ENCODE results near the gene TBC1D2.

TBC1D2 gene

GRCh38 chr9:98192503-98193335 is 62.7 kb downstream of the TBC1D2 start, which contains the start of gene CORO2A:
Gene CORO2A (minus strand): TSS chr9:98192637. CDS start chr9:98157660, 34,977 bp downstream.
- FAIRE-seq (no peak), DNase-seq (ENCODE audit: insufficient read length, low spot score) (peak; percentile 54)

DNA sequence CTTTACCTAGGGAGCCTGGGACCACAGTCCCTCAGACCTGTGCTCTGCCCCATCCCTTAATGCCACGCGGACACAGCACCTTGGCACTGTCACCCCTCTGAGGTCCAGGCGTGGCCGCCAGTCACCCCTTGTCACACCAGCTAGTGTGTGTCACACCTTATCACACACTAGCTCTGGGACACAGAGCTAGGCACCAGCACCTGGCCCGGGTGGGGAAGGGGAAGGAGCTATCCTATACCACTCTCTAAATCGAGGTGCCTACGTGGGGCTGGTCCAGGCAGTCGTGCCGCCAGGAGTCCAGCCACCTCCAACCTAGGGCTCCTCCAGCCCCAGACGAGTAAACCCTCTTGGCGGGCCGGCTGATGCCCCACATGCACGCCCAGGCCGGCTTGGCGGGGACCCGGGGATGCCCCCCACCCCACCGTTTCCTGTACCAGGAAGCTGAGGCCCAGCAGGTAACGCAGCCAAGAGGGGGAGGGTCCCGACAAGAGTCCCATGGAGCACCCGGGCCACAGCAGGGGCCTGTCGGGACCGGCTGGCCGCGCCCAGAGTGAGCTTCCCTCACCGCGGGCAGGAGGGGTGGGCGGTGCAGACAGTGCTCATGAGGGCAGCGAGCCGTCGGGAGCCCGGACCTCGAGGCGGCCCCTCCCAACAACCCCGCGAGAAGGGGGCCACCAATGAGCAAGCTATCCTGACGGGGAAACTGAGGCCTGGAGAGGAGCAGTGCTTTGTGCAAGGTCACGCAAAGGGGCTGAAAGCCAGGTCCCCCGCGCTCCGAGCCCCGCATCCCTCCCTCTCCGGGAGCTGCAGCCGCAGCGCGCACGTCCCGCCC is 63.6 kb downstream of the TBC1D2 start:
- no peak for DNase-seq (ENCODE audit: insufficient read length, low spot score)

DNA sequence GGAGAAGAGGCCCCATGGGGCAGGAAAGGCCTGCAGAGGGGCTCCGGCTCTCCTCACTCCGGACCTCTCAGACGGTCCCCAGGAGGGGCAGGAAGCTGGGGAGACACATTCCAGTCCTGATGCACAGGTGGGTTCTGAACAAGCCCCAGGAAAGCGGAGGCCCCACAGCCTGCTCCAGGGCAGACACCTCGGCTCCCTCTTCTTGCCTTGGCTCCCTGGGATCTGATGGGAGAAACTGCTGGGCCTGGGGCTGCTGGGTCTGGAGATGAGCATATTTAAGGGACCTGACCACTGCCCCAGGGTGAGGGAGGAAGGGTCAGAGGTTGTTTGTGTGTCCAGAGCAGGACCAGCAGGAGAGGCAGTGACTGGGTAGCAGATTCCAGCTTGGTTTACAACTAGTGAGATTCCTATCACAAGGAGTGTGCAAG is 64.3 kb downstream of the TBC1D2 start:
- DNase-seq (ENCODE audit: insufficient read length, low spot score) (no peak), FAIRE-seq (no peak)

More for the DNA sequence above, 63.6 kb downstream of the TBC1D2 start:
- FAIRE-seq: no peak

DNA sequence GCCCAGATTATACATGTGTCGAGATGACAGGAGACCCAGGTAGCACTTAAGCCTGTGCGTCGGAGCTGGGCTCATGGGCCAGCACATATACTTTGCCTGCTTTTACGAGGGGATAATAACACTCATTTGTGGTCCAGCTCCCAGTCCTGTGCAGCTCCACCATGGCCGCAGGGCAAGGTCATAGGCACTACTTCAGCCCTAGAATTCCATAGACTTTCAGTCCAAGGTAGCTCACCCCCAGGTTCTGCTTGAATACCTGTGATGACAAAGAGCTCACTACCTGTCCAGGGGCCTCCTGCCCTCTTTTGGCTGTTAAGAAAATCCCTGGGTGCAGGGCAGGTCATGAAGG is 64.7 kb downstream of the TBC1D2 start:
- DNase-seq (ENCODE audit: insufficient read length, low spot score): no peak
- no peak for FAIRE-seq

DNA sequence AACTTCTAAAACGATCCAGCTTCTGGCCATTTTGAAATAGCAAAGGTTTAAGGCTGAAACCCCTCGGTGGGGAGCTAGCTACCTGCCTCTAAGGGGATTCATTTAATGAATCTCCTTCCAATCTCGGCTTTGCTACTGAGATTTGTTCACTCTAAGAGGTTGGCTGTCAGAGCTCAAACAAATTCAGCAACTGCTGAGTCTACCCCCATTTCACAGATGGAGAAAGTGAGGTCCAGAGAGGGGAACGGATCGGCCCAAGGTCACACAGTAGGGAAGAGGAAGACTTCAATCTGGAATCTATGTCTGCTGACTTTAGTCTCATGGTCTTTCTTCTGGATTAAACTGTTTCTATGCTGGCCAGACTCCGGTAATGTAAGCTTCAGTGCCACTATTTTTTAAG is 66.0 kb downstream of the TBC1D2 start:
- FAIRE-seq: no peak
- no peak for DNase-seq (ENCODE audit: insufficient read length, low spot score)

GRCh38 chr9:98187926-98188325 is 67.5 kb downstream of the TBC1D2 start:
- DNase-seq (ENCODE audit: insufficient read length, low spot score) (no peak), FAIRE-seq (no peak)

- no peak for DNase-seq (ENCODE audit: insufficient read length, low spot score)
- no peak for FAIRE-seq
These were observed 69.2 kb downstream of the TBC1D2 start for GRCh38 chr9:98186236-98186635.

GRCh38 chr9:98185611-98186171 is 69.8 kb downstream of the TBC1D2 start:
- FAIRE-seq (no peak), DNase-seq (ENCODE audit: insufficient read length, low spot score) (no peak)

- DNase-seq (ENCODE audit: insufficient read length, low spot score) (no peak), FAIRE-seq (no peak)
These were observed 70.4 kb downstream of the TBC1D2 start for GRCh38 chr9:98185021-98185567.

GRCh38 chr9:98184326-98184725 is 71.1 kb downstream of the TBC1D2 start:
- no peak for FAIRE-seq

DNA sequence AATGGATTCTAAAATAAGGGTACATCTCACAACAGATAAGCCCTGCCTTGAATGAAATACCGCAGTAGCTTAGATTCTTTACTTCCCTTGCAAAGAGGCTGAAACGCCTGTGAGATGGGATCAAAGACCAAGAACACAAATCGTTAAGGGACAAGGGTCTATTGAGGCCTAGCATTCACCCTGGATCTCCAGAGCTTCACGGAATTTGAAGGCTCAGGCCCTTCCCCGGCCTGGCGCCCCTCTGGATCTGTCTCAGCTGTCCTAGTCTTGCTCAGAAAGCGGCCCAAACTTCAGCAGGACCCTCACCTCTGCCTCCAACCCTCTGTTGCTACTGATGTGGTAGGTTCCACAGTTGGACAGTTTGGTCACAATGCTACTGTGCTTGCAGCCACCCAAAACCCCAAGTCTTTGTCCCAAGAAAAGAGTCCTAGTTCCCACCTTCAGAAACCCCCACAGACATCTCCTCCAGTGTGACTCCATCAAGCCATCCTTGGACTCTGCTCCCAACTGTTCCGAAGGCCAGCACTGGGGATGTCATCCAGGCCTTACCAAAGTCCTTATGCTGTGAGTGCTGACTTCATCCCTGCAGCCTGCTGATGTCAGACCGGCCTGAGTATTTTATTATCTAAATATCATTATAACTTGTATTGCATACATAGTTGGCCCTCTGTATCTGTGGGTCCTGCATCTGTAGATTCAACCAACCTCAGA is 72.4 kb downstream of the TBC1D2 start:
- DNase-seq (ENCODE audit: insufficient read length, low spot score) (no peak), FAIRE-seq (no peak)

More at GRCh38 chr9:98184326-98184725, 71.1 kb downstream of the TBC1D2 start:
- no peak for DNase-seq (ENCODE audit: insufficient read length, low spot score)

DNA sequence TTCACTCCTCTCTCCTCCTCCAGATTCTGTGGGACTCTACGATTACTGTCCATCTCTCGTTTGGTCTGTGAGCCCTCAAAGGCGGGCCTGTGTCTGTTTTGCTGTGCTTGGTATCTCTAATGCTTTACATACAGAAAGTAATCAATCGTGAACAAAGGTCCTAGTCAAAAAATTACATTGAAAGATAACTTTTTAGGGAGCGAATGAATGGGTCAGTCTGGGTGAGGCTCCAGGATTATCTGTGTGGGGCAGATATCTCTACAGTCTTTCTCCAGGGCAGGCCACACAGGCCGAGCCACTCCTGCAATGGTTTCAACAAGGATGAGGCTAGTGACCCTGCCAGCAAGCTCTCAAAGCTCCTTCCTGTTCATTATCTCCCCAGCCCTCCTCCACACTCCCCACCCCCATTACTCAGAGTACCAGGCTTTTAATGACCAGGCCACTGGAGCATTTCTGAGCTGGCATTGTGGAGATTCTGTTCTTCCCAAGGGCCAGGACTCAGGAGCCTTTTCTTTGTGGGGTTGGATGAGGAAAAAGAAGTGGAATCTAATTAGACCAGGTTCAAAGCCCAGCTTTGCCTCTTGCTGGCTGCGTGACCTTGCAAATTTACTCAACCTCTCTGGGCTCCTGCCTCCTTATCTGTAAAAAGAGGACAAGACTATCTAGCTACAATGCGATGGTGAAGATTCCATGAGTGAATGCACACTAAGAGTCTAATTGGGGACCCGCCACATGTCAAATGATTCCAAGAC is 73.2 kb downstream of the TBC1D2 start:
- DNase-seq (ENCODE audit: insufficient read length, low spot score) (no peak), FAIRE-seq (no peak)

GRCh38 chr9:98181746-98182068 is 73.7 kb downstream of the TBC1D2 start:
- FAIRE-seq: no peak
- DNase-seq (ENCODE audit: insufficient read length, low spot score): no peak

DNA sequence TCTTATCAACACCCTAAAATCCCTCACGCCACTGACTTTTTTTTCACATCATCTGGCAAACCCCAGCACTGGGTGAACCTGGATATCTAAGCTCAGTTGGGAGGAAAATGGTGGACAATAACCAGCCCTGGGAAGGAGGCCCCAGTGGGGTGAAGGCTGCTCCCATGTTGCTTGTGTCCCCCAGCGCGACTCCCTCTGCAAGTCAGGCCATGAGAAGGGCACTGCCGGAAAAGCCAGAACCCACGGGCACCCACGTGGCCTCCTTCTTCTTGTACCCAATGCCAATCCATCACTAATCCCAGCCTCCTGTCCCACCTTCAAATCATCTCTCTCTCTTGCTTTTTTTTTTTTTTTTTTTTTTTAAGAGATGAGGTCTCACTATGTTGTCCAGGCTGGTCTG is 74.5 kb downstream of the TBC1D2 start:
- DNase-seq (ENCODE audit: insufficient read length, low spot score) (no peak), FAIRE-seq (no peak)

GRCh38 chr9:98178874-98179850 is 76.3 kb downstream of the TBC1D2 start:
- DNase-seq (ENCODE audit: insufficient read length, low spot score) (no peak), FAIRE-seq (no peak)

DNA sequence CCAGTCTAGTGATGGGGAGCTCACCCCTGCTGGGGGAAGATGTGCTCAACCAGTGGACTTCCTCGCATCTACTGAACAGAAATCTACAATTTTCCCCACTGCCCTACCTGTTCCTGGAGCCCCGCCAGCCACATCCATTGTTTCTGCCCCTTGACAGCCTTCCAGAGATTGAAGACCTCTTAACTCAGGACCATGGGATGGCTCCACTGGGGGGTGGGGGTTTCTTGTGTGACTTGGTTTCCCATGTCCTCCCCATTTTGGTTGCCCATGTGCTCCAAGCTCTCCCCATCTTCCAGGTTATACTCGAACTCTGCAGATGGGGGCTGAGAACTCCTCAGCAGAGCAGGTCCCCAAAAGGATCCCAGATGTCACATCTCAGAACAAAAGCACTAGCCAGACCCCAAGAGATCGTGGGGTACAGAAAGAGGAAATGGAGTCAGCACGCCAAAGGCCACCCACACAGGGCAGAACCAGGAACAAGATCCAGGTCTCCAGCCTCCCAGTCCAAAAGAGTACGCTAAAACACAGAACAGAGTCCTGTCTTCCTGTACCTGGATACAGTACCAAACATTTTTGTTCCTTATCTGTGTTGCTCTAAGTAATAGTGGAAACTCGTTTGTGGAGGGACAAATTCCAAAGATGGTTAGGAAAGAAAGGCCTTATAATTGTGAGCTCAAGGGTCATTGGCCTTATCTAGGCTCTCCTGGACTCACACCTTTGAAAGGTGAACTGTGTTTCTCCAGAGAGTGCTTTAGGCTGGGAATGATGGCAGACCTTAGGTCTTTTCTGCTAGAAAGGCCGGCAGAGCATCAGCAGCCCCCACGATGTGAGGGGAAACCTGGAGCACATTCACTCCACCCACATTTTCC is 78.8 kb downstream of the TBC1D2 start:
- no peak for DNase-seq (ENCODE audit: insufficient read length, low spot score)
- no peak for FAIRE-seq

- no peak for DNase-seq (ENCODE audit: insufficient read length, low spot score)
- no peak for FAIRE-seq
These were observed 79.7 kb downstream of the TBC1D2 start for GRCh38 chr9:98175762-98176161.

GRCh38 chr9:98175028-98175569 is 80.3 kb downstream of the TBC1D2 start:
- DNase-seq (ENCODE audit: insufficient read length, low spot score) (no peak), FAIRE-seq (no peak)

Data from GM19239 (cell line).